K562 (cell line): ENCODE measurements around the gene CCSAP. TPM values are rescaled to one million over a fixed set of nuclear protein-coding genes. Genes with fewer than 3 reads are reported as not detected.

ENCODE experiments used
- ATAC-seq: fragments of 200-7000 bp; cut with Tn5 transposase; 3 replicates; pipeline ENCODE4 v1.9.1; 2020; ENCODE audit warnings: moderate library complexity
- BruUV-seq: library from RNA; stranded (reverse); fragments of 400-500 nt; replicated peaks from 2 replicates; lab custom pipeline; 2021; lab: Mats Ljungman, UMichigan
- CTCF ChIA-PET: fragments of 300-600 bp; formaldehyde crosslinking; extraction: SDS; loops from one replicate; lab custom pipeline; 2021; ENCODE audit warnings: low intra/inter-chr PET ratio; lab: Yijun Ruan, JAX
- POLR2A ChIA-PET: fragments of 300-600, 350-650 bp; sonication (Branson Sonifier 250); formaldehyde crosslinking; extraction: SDS; loops from one replicate; lab custom pipeline; 2021; ENCODE audit warnings: antibody characterized with exemption, inconsistent platforms; lab: Yijun Ruan, JAX
- DNase-seq, 4 experiments: peaks; one replicate each; pipeline versions ENCODE4 v3.0.0 to v3.0.0-alpha.2; 2011 to 2018; ENCODE audit warnings: low spot score in 3 of 4, mixed read lengths in 3 of 4; ENCODE audit errors: extremely low read depth in 1 of 4
- FAIRE-seq: peaks from 2 replicates; lab custom pipeline; 2011; peaks lifted over from hg19 to GRCh38; lab: Jason Lieb, UNC
- H2AFZ ChIP-seq: 2 replicates; pipeline ENCODE4 v1.6.0; 2011; ENCODE audit warnings: low read depth, low read length, control low read depth, inconsistent platforms
- H3K27ac ChIP-seq: fragments of 200-600 bp; 3 replicates; pipeline ENCODE4 v1.8.0; 2011; ENCODE audit warnings: low read depth, mild to moderate bottlenecking, control low read depth, inconsistent platforms, low read length, moderate library complexity, mixed read lengths; ENCODE audit errors: extremely low read depth
- H3K27me3 ChIP-seq, 2 experiments: fragments of 300-600 bp in 1 of 2; 2 replicates in 1 of 2; 3 replicates in 1 of 2; pipeline versions ENCODE4 v1.6.0 to v1.8.0; 2011; ENCODE audit warnings: inconsistent platforms in 2 of 2, low read length in 2 of 2, mild to moderate bottlenecking in 1 of 2, mixed read lengths in 1 of 2, moderate library complexity in 1 of 2; ENCODE audit not compliant: control insufficient read depth in 2 of 2, insufficient read depth in 2 of 2
- H3K36me3 ChIP-seq: fragments of 300-600 bp; 3 replicates; pipeline ENCODE4 v1.8.0; 2011; ENCODE audit warnings: mild to moderate bottlenecking, low read length, inconsistent platforms; ENCODE audit not compliant: control insufficient read depth, insufficient read depth
- H3K4me1 ChIP-seq, 2 experiments: fragments of 200-600 bp in 1 of 2; replicated peaks in 1 of 2; 2 replicates in 1 of 2; 3 replicates in 1 of 2; pipeline versions ENCODE4 v1.5.1 to v1.8.0; 2011; ENCODE audit warnings: inconsistent platforms in 2 of 2, low read length in 2 of 2, mild to moderate bottlenecking in 1 of 2, mixed read lengths in 1 of 2, moderate library complexity in 1 of 2; ENCODE audit not compliant: control insufficient read depth in 2 of 2, insufficient read depth in 2 of 2
- H3K4me2 ChIP-seq: 2 replicates; pipeline ENCODE4 v1.6.1; 2011; ENCODE audit warnings: low read length, control low read depth, inconsistent platforms, mixed read lengths; ENCODE audit not compliant: insufficient read depth
- H3K4me3 ChIP-seq: fragments of 200-600 bp; sonication (generic), shearing (Covaris generic); 2 replicates; pipeline ENCODE4 v1.5.1; 2016; ENCODE audit warnings: control low read depth, inconsistent platforms
- H3K79me2 ChIP-seq: fragments of 200-600 bp; 3 replicates; pipeline ENCODE4 v1.8.0; 2011; ENCODE audit warnings: low read length, inconsistent platforms; ENCODE audit not compliant: control insufficient read depth, insufficient read depth
- H3K9ac ChIP-seq, 2 experiments: 2 replicates each; pipeline versions ENCODE4 v1.6.0 to v1.6.1; 2011; ENCODE audit warnings: low read depth in 2 of 2, low read length in 2 of 2, control low read depth in 1 of 2, inconsistent platforms in 1 of 2, mild to moderate bottlenecking in 1 of 2, mixed read lengths in 1 of 2; ENCODE audit not compliant: insufficient read depth in 1 of 2
- H3K9me1 ChIP-seq: one replicate; pipeline ENCODE4 v1.6.0; 2011; ENCODE audit warnings: inconsistent platforms, mild to moderate bottlenecking, low read length, moderate library complexity; ENCODE audit not compliant: control insufficient read depth, insufficient read depth
- H3K9me3 ChIP-seq: replicated peaks from 2 replicates; pipeline ENCODE4 v1.5.1; 2011; ENCODE audit warnings: low read depth, low read length, inconsistent platforms; ENCODE audit not compliant: control insufficient read depth, insufficient read depth
- H4K20me1 ChIP-seq: replicated peaks from 2 replicates; pipeline ENCODE4 v1.6.1; 2011; ENCODE audit warnings: low read length, inconsistent platforms, mixed read lengths; ENCODE audit not compliant: control insufficient read depth, insufficient read depth
- ETS1 ChIP-seq: conservative IDR thresholded peaks from 2 replicates; pipeline ENCODE4 v1.6.1; 2011; ENCODE audit warnings: low read depth, mild to moderate bottlenecking, low read length; ENCODE audit not compliant: control insufficient read depth
- HOMEZ ChIP-seq: fragments of 250-450 bp; sonication (Bioruptor Pico); IDR thresholded peaks from 2 replicates; pipeline ENCODE4 v1.4.0; 2020; ENCODE audit warnings: mild to moderate bottlenecking, moderate library complexity
- MTA2 ChIP-seq: fragments of 450-650 bp; IDR thresholded peaks from 2 replicates; pipeline ENCODE4 v1.6.1; 2016; ENCODE audit warnings: low read depth
- NR3C1 ChIP-seq: sonication (generic); formaldehyde crosslinking; IDR thresholded peaks from 2 replicates; pipeline ENCODE4 v1.8.1; 2022; ENCODE audit warnings: missing genetic modification reagents
- PHF21A ChIP-seq: fragments of 450-650 bp; IDR thresholded peaks from 2 replicates; pipeline ENCODE4 v1.6.1; 2017; ENCODE audit warnings: low read depth, borderline replicate concordance
- REST ChIP-seq, 2 experiments: fragments of 450-650 bp; formaldehyde crosslinking in 1 of 2; IDR thresholded peaks; 2 replicates each; pipeline versions ENCODE4 v1.4.0 to v1.6.1; 2014 to 2020; ENCODE audit warnings: mild to moderate bottlenecking in 2 of 2, borderline replicate concordance in 1 of 2, low read depth in 1 of 2
- WGBS: fragments of 100-300 bp; shearing (Covaris generic); methylation state at CpG from one replicate; pipeline ENCODE4 v1.1.6; 2016; ENCODE audit warnings: low coverage, mixed read lengths; ENCODE audit not compliant: insufficient coverage; ENCODE audit errors: missing lambda C conversion rate; 5-methylcytosine and 5-hydroxymethylcytosine counted together
- in situ Hi-C: fragments of 300-500 bp; cut with MboI; formaldehyde crosslinking; loops from 4 replicates; pipeline ENCODE4 v1.15.0; 2018; ENCODE audit warnings: inconsistent platforms, mixed read lengths
- intact Hi-C: fragments of 100-400 bp; cut with micrococcal nuclease; formaldehyde crosslinking; loops from 2 replicates; pipeline ENCODE4 v1.14.2; 2022
- polyA plus RNA-seq, 8 experiments: library from polyadenylated mRNA; depleted of rRNA in 4 of 8; stranded (reverse) in 5 of 8; unstranded in 3 of 8; fragments of >200 nt; fragmentation: Nextera tagmentation in 2 of 8; fragmentation: Illumina TruSeq in 1 of 8; extraction: Ambion mirVana in 2 of 8; extraction: Trizol in 1 of 8; gene quantifications; 2 replicates each; pipeline versions ENCODE4 v1.2.1 to v1.2.3, GENCODE V29; 2011 to 2014; ENCODE audit warnings: inconsistent platforms in 1 of 8, missing spikeins in 1 of 8
- total RNA-seq, 7 experiments: library from RNA; depleted of rRNA in 6 of 7; stranded (reverse); fragments of >200 nt in 6 of 7; fragmentation: Illumina TruSeq in 2 of 7; extraction: Trizol in 2 of 7; gene quantifications; 2 replicates each; pipeline versions ENCODE4 v1.2.1 to v1.2.3, GENCODE V29; 2011 to 2021; ENCODE audit warnings: low replicate concordance in 1 of 7

The CCSAP gene
- total and polyA plus RNA-seq, 9 of the 15 experiments (the other 6 are each of a cell fraction or from before 2014, with no cell fraction given) = 3.6 to 15.9 (median 9.5) TPM

GRCh38 chr1:229352975-229353374 is 10.1 kb upstream of the CCSAP start (continued):
- TF ChIP-seq ETS1 (no peak), PHF21A (no peak), NR3C1 (CRISPR knock-in tag) (no peak)
- TF ChIP-seq, all 486 proteins: peak for 5

- ChIA-PET POLR2A (interaction anchor here (0.6 to 1.7 kb wide), 8 partner anchors 7 to 892 kb away, joined by 3 to 5 read pairs (median 3); partner anchors contain the start of gene CCSAP), CTCF (no interaction called here)
- Histone ChIP-seq H3K4me2 (peak overlapping the region; percentile 54), H3K36me3 (no peaks in the 10 kb centered on the region), H3K4me3 (no peak overlapping the region), H3K9me1 (no peaks in the 10 kb centered on the region), H3K79me2 (no peaks in the 10 kb centered on the region), H3K9me3 (peaks cover 7% of the 10 kb centered on the region; the same call in 1 of the 2 replicates), H3K27ac (peak overlapping the region; percentile 22; the same call in 1 of the 3 replicates), H3K4me1 (peaks cover 5 to 35% of the 10 kb centered on the region in 2 experiments; a peak in 3 of 5 replicates), H3K27me3 (peaks cover 9 to 13% of the 10 kb centered on the region in 2 experiments; a peak in 3 of 5 replicates), H2AFZ (peak overlapping the region; percentile 23), H3K9ac (peak overlapping the region in 1 of 2 experiments; percentile 16; a peak in 1 of 4 replicates), H4K20me1 (no peaks in the 10 kb centered on the region)
- DNase-seq (peak in 1 of 4 experiments; percentile 30), FAIRE-seq (no peak), ATAC-seq (no peak)
- in situ Hi-C loops (no loop called here), intact Hi-C loops (no loop called here)
- 15% methylated on average over 8 of the region's 8 CpGs for WGBS
- BruUV-seq = no TSS peak
- TF ChIP-seq MTA2 (no peak), HOMEZ (CRISPR knock-in tag) (no peak), REST (IDR thresholded peaks at IDR 0.05; ENCODE audit: borderline replicate concordance) (no peak), REST (CRISPR knock-in tag; IDR thresholded peaks at IDR 0.05; ENCODE audit: low read depth) (no peak)
Observed at GRCh38 chr1:229349463-229350385, 6.9 kb upstream of the CCSAP start.
